GM18907 (cell line): ENCODE measurements around the gene TBK1.
"Not testable (repeated sequence)": the region's sequence is repeated elsewhere in the genome, so short reads cannot be mapped to it uniquely, and the experiment has no call there.

Source experiments
- ATAC-seq: cut with Tn5 transposase; IDR thresholded peaks from one replicate; pipeline ENCODE4 v1.9.1; 2021; ENCODE audit warnings: mild to moderate bottlenecking, moderate library complexity; ENCODE audit not compliant: unreplicated experiment

Gene TBK1

GRCh38 chr12:64494998-64495729, 43.2 kb downstream of the TBK1 start:
- no peak for ATAC-seq

- no peak for ATAC-seq
Measured at GRCh38 chr12:64496839-64497400, 45.0 kb downstream of the TBK1 start.

GRCh38 chr12:64497484-64497883, 45.6 kb downstream of the TBK1 start:
- no peak for ATAC-seq

GRCh38 chr12:64497903-64498302, 46.0 kb downstream of the TBK1 start:
- ATAC-seq = no peak

GRCh38 chr12:64500394-64500793, 48.5 kb downstream of the TBK1 start:
- ATAC-seq = no peak

- ATAC-seq = no peak
Measured at GRCh38 chr12:64501486-64501885, 49.6 kb downstream of the TBK1 start.

- no peak for ATAC-seq
Measured at GRCh38 chr12:64506955-64507354, 55.0 kb downstream of the TBK1 start.

- no peak for ATAC-seq
Measured at GRCh38 chr12:64510667-64511066, 58.7 kb downstream of the TBK1 start.

GRCh38 chr12:64518396-64518795, 66.5 kb downstream of the TBK1 start:
- ATAC-seq = no peak

GRCh38 chr12:64521833-64522232, 69.9 kb downstream of the TBK1 start:
- ATAC-seq = no peak

GRCh38 chr12:64522316-64522715, 70.4 kb downstream of the TBK1 start:
- ATAC-seq = no peak

- no peak for ATAC-seq
Measured at GRCh38 chr12:64522807-64523206, 70.9 kb downstream of the TBK1 start.

GRCh38 chr12:64523565-64524444, 71.9 kb downstream of the TBK1 start:
- not testable (repeated sequence) for ATAC-seq

GRCh38 chr12:64525461-64526160, 73.7 kb downstream of the TBK1 start:
- ATAC-seq = no peak

GRCh38 chr12:64526859-64527258, 74.9 kb downstream of the TBK1 start:
- ATAC-seq = no peak

GRCh38 chr12:64528616-64529015, 76.7 kb downstream of the TBK1 start:
- ATAC-seq = no peak

GRCh38 chr12:64530566-64530965, 78.6 kb downstream of the TBK1 start:
- no peak for ATAC-seq

- no peak for ATAC-seq
Measured at GRCh38 chr12:64531665-64532334, 79.9 kb downstream of the TBK1 start.

GRCh38 chr12:64532734-64533351, 80.9 kb downstream of the TBK1 start:
- ATAC-seq = no peak

- no peak for ATAC-seq
Measured at GRCh38 chr12:64534672-64535199, 82.8 kb downstream of the TBK1 start.
